Sigmoid colon (tissue), 4 donors: ENCODE results near the gene HHIP.
"Not testable (repeated sequence)": the region's sequence is repeated elsewhere in the genome, so short reads cannot be mapped to it uniquely, and the experiment has no call there.

Experiments
- EP300 ChIP-seq, 4 donors: sonication (generic); formaldehyde crosslinking; IDR thresholded peaks; one replicate each; pipeline ENCODE4 v1.6.1; 2017; ENCODE audit warnings: antibody characterized with exemption in 4 of 4
- POLR2A ChIP-seq, 2 donors: fragments of 450-650 bp; IDR thresholded peaks; one replicate each; pipeline ENCODE4 v1.6.1; 2016; ENCODE audit warnings: antibody characterized with exemption in 2 of 2, mild to moderate bottlenecking in 2 of 2, moderate library complexity in 2 of 2
- POLR2AphosphoS5 ChIP-seq, 4 donors: sonication (generic); formaldehyde crosslinking; IDR thresholded peaks; one replicate each; pipeline ENCODE4 v1.6.1; 2017; ENCODE audit warnings: antibody characterized with exemption in 4 of 4
- TF ChIP-seq, protein P1 (sequence below), 4 experiments: fragments of 450-650 bp in 3 of 4; fragments of 200-600 bp in 1 of 4; IDR thresholded peaks; one replicate each; pipeline ENCODE4 v1.5.1; 2016 to 2019; ENCODE audit warnings: antibody characterized with exemption in 4 of 4, mild to moderate bottlenecking in 3 of 4, moderate library complexity in 2 of 4

DNA sequence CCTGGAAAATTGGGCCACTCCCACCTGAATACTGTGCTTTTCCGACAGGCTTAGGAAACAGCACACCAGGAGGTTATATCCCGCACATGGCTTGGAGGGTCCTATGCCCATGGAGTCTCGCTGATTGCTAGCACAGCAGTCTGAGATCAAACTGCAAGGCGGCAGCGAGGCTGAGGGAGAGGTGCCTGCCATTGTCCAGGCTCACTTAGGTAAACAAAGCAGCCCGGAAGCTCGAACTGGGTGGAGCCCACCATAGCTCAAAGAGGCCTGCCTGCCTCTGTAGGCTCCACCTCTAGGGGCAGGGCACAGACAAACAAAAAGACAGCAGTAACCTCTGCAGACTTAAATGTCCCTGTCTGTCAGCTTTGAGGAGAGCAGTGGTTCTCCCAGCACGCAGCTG is 122.9 kb downstream of the HHIP start:
- TF ChIP-seq, protein P1, sequence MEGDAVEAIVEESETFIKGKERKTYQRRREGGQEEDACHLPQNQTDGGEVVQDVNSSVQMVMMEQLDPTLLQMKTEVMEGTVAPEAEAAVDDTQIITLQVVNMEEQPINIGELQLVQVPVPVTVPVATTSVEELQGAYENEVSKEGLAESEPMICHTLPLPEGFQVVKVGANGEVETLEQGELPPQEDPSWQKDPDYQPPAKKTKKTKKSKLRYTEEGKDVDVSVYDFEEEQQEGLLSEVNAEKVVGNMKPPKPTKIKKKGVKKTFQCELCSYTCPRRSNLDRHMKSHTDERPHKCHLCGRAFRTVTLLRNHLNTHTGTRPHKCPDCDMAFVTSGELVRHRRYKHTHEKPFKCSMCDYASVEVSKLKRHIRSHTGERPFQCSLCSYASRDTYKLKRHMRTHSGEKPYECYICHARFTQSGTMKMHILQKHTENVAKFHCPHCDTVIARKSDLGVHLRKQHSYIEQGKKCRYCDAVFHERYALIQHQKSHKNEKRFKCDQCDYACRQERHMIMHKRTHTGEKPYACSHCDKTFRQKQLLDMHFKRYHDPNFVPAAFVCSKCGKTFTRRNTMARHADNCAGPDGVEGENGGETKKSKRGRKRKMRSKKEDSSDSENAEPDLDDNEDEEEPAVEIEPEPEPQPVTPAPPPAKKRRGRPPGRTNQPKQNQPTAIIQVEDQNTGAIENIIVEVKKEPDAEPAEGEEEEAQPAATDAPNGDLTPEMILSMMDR (IDR thresholded peaks at IDR 0.05), result not testable (repeated sequence)
- TF ChIP-seq POLR2A, POLR2AphosphoS5, EP300 (IDR thresholded peaks at IDR 0.05): not testable (repeated sequence)
